ENCODE results near the gene MORC4. TPM values are rescaled to one million over a fixed set of nuclear protein-coding genes. Genes with fewer than 3 reads are reported as not detected.

MORC4 gene
- 18.5 TPM for total RNA-seq

GRCh38 chrX:107000013-107000515 lies at the start of gene MORC4:
MORC4 (minus strand) TSS chrX:107000212; CDS start chrX:106999969, 243 bp downstream.

DNA sequence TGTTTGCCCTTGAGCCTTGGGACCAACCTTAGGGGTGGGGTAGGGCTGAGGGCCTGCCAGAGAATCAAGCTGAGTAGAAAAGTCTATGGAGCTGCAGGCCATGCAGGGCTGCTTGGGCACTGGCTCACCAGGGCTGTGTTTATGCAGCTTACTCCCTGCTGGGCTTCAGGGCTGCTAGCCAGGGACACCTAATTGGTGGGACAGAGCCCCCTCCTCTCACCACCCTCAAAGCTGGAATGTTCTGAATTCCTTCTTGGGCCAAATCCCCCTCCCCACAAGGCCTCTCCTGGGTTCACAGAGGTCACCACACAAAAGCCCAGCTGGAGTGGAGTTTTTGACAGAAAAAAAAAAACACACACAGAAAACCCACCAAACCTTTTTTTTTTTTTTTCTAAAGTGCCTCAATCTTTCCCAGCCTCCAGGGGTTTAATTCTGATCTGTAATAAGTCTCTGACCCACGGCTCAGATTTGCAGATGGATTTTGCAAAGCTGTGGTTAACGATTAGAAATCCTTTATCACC lies 80.0 kb downstream of the MORC4 start, which contains the start of gene CLDN2:
TSS of gene CLDN2 (plus strand) at position 471 of the 521 bp plus-strand sequence. CDS start 7,827 bp downstream, outside the sequence.

DNA sequence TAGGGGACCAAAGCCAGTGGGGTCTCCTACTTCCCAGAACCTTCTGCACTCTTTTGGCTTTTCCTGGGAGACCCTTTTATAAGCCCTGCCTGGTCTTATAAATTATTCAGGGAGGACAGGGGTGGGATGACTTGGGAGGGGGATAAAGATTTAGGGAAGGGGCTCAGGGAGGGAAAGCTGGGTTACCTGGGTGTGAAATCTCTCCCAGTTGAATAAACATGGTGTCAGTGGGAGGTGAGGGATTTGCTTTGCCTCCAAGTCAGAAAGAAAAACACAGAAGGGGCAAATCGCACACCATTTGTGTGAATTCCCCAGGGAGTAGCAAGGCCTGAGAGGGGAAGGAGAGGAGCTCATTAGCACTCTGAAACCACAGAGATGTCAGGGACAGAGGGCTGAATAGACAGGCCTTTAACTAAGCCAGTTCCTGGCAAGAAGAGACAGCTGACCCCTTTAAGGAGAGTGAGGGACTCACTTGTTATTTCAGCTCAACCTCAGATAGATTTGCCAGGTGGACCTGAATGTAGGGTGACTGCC lies 96.7 kb downstream of the MORC4 start, which contains the start of gene RIPPLY1:
TSS of gene RIPPLY1 (minus strand) at position 51 of the 534 bp plus-strand sequence. CDS start 54 bp downstream, outside the sequence.

Other genes starting within 250 kb of the MORC4 start
- 11.3 TPM for gene TBC1D8B, start 197.5 kb downstream of the MORC4 start, total RNA-seq
- gene RIPPLY1, start 96.9 kb downstream of the MORC4 start, total RNA-seq = 1.3 TPM
- gene CLDN2, start 79.8 kb downstream of the MORC4 start, total RNA-seq = 16.3 TPM
- 19.6 TPM for gene RBM41, start 118.6 kb upstream of the MORC4 start, total RNA-seq
- gene NUP62CL, start 206.2 kb upstream of the MORC4 start, total RNA-seq = 15.8 TPM
- not detected for gene DNAAF6, start 206.4 kb upstream of the MORC4 start, total RNA-seq